Measurements from ENCODE around the gene AGXT. TPM values are rescaled to one million over a fixed set of nuclear protein-coding genes. Genes with fewer than 3 reads are reported as not detected.

The AGXT gene
- total RNA-seq, 2 donors from 2014 or later = not detected

- Mint-ChIP-seq H3K27me3 (no peaks in the 10 kb centered on the region), H3K4me3 (no peak overlapping the region), H3K4me1 (no peaks in the 10 kb centered on the region), H3K36me3 (ENCODE audit: low read depth) (no peaks in the 10 kb centered on the region), H3K27ac (no peak overlapping the region), H3K9me3 (no peaks in the 10 kb centered on the region)
- no peak for ATAC-seq (replicated peaks)
These were observed 16.1 kb downstream of the AGXT start for GRCh38 chr2:240884745-240885144.

GRCh38 chr2:240885566-240885965, 16.9 kb downstream of the AGXT start:
- Mint-ChIP-seq H3K9me3 (no peaks in the 10 kb centered on the region), H3K27me3 (no peaks in the 10 kb centered on the region), H3K36me3 (ENCODE audit: low read depth) (no peaks in the 10 kb centered on the region)

DNA sequence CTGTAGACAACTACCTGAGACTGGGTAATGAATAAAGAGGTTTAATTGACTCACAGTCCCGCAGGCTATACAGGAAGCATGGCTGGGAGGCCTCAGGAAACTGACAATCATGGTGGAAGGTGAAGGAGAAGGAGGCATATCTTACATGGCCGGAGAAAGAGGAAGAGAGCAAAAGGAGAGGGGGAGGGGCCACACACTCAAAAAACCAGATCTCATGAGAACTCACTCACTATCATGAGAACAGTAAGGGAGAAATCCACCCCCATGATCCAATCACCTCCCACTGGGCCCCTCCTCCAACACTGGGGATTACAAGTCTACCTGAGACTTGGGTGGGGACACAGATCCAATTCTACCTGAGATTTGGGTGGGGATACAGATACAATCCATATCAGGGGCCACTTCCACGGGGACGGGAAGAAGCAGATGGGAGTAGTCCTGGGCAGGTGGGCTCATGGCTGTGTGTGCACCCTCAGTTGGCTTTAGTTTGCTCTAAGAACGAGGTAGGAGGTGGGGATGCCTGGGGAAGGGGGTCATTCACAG, 17.5 kb downstream of the AGXT start:
- H3K27ac Mint-ChIP-seq = no peak overlapping the region
- ATAC-seq (replicated peaks) = no peak
- no peaks in the 10 kb centered on the region for H3K9me3 Mint-ChIP-seq

More at GRCh38 chr2:240885566-240885965, 16.9 kb downstream of the AGXT start:
- Mint-ChIP-seq H3K4me3 (no peak overlapping the region), H3K4me1 (no peaks in the 10 kb centered on the region), H3K27ac (no peak overlapping the region)
- ATAC-seq (replicated peaks) = no peak

GRCh38 chr2:240886678-240887609, 18.3 kb downstream of the AGXT start:
- Mint-ChIP-seq H3K9me3 (no peaks in the 10 kb centered on the region), H3K4me3 (no peak overlapping the region), H3K36me3 (ENCODE audit: low read depth) (no peaks in the 10 kb centered on the region), H3K4me1 (no peaks in the 10 kb centered on the region), H3K27me3 (no peaks in the 10 kb centered on the region), H3K27ac (no peak overlapping the region)
- no peak for ATAC-seq (replicated peaks)

More for the DNA sequence above, 17.5 kb downstream of the AGXT start:
- no peak overlapping the region for H3K4me3 Mint-ChIP-seq
- H3K36me3 Mint-ChIP-seq (ENCODE audit: low read depth) = no peaks in the 10 kb centered on the region
- no peaks in the 10 kb centered on the region for H3K4me1 Mint-ChIP-seq
- no peaks in the 10 kb centered on the region for H3K27me3 Mint-ChIP-seq

DNA sequence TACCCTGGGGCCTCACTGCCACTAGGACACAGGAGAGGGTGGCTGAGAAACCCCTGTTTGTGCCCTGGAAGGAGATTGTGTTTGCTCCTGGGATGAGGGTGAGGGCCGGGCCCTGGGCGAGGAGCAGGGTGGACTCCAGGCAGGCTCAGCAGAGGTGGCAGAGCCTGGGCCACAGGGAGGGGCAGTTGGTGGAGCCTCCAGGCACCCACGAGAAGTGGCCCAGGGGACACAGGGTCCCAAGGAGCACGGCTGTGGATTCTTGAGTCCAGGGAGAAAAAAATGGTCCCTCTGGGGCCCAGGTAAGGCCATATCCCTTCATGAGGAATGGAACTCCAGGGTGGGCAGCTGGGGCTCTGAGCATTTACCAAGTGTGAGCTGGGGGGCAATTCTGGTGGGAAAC, 19.0 kb downstream of the AGXT start:
- no peak overlapping the region for H3K27ac Mint-ChIP-seq
- H3K4me1 Mint-ChIP-seq = no peaks in the 10 kb centered on the region
- H3K4me3 Mint-ChIP-seq = no peak overlapping the region
- H3K36me3 Mint-ChIP-seq (ENCODE audit: low read depth) = no peaks in the 10 kb centered on the region
- H3K9me3 Mint-ChIP-seq = no peaks in the 10 kb centered on the region
- no peak for ATAC-seq (replicated peaks)
- no peaks in the 10 kb centered on the region for H3K27me3 Mint-ChIP-seq

DNA sequence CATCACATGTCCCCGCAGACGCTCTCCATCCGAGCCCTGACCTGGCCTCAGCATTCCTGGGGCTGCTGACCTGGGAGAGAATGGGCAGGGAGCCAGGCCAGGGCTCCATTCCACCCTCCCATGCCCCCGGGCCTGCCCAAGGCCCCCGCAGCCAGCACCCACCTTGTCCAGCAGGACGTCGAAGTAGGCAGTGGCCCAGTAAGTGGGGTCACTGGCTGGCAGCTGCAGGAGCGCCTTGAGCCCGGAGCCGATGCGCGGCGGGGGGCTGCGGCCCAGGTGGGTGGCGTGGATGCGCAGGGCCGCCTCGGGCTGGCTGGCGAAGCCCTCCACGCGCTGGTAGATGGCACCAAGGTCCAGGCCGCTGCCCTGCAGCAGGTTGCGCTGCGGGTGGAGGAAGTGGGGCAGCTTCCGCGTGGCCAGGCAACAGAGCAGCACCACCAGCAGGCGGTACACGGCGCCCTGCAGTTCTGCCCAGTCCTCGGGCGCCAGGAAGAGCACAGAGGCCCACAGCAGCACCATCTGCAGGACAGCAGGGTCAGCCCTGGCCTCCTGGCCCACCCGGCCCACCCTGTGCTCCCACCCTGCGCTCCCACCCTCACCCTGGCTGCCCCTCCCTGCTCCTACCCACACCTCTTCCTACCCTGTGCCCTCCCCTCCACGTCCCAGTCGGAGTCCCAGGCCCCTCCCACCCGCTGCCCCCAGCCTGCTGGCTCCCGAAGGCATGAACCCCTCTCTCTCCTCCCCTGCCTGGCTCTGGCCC, 19.7 kb downstream of the AGXT start:
- Mint-ChIP-seq H3K27me3 (no peaks in the 10 kb centered on the region), H3K4me3 (no peak overlapping the region), H3K27ac (no peak overlapping the region), H3K4me1 (no peaks in the 10 kb centered on the region), H3K9me3 (no peaks in the 10 kb centered on the region), H3K36me3 (ENCODE audit: low read depth) (no peaks in the 10 kb centered on the region)
- ATAC-seq (replicated peaks) = no peak

GRCh38 chr2:240888890-240889573, 20.4 kb downstream of the AGXT start:
- Mint-ChIP-seq H3K27me3 (no peaks in the 10 kb centered on the region), H3K4me1 (no peaks in the 10 kb centered on the region), H3K36me3 (ENCODE audit: low read depth) (no peaks in the 10 kb centered on the region), H3K9me3 (no peaks in the 10 kb centered on the region), H3K4me3 (no peak overlapping the region), H3K27ac (no peak overlapping the region)
- ATAC-seq (replicated peaks) = no peak

DNA sequence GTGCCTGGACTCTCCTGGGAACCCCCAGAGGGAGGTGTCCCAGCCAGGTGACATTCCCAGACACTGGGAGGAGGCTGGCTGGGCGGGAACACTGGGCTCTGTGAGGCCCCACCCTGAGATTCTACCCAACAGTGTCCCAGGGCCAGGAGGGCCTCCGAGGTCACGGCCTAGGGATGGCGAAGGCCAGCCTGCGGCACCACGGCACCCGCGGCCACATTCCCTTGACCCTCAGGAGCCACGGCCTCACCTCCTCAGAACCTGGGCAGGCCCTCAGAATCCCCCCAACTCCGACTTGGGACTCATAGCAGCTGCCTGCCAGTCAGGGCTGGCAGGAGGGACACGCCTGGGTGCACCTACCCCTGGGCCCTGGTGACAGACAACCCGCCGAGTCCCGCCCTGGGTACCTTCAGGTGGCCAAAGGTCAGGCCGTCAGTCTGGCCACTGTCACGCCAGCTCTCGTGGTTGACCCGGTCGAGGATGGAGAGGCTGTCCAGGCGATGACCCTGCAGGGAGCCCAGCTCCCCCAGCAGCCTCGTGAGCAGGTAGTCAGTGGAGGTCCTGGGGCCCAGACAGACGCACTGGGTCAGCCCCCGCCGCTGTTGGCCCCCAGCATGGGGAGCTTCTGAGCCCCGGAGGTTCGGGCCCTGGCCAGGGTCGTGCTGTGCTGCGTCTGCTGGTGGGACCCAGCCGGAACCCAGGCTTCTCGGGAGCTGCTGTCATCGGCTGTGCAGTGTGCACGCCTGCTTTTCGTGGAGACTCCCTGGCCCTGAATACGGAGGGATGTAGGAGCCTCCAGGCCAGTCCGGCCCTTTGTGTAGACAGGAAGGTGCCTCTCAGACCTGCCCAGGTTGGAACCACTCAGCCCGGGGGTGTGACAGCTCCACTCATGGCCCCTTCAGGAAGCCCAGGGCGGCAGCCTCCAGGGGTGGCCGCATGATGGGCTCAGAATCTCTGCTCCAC, 21.3 kb downstream of the AGXT start:
- no peak for ATAC-seq (replicated peaks)

DNA sequence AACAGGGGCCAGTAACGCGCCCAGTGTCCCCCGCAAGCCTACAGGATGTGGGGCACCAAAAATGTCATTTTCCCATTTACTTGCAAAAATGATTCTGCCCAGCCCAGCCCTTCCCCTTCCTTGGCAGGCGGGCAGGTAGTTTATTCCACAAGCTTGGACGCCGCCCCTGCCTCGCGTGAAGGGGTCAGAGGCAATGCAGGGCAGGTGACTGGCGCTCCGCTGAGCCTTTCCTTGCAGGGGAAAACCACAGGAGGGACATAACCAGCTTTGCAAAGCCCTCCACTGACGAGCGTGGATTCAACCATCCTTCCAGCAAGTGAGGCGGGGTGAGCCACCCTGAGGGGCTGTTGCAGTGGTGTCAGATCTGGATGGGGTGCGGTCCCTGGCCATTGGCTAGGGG, 22.1 kb downstream of the AGXT start:
- no peaks in the 10 kb centered on the region for H3K36me3 Mint-ChIP-seq (ENCODE audit: low read depth)
- no peaks in the 10 kb centered on the region for H3K4me1 Mint-ChIP-seq
- no peaks in the 10 kb centered on the region for H3K9me3 Mint-ChIP-seq
- H3K27ac Mint-ChIP-seq = no peak overlapping the region
- no peak overlapping the region for H3K4me3 Mint-ChIP-seq
- H3K27me3 Mint-ChIP-seq = no peaks in the 10 kb centered on the region
- no peak for ATAC-seq (replicated peaks)

More for the DNA sequence above, 21.3 kb downstream of the AGXT start:
- no peaks in the 10 kb centered on the region for H3K36me3 Mint-ChIP-seq (ENCODE audit: low read depth)
- no peaks in the 10 kb centered on the region for H3K4me1 Mint-ChIP-seq
- no peak overlapping the region for H3K4me3 Mint-ChIP-seq
- no peaks in the 10 kb centered on the region for H3K27me3 Mint-ChIP-seq
- H3K9me3 Mint-ChIP-seq = no peaks in the 10 kb centered on the region
- H3K27ac Mint-ChIP-seq = no peak overlapping the region

DNA sequence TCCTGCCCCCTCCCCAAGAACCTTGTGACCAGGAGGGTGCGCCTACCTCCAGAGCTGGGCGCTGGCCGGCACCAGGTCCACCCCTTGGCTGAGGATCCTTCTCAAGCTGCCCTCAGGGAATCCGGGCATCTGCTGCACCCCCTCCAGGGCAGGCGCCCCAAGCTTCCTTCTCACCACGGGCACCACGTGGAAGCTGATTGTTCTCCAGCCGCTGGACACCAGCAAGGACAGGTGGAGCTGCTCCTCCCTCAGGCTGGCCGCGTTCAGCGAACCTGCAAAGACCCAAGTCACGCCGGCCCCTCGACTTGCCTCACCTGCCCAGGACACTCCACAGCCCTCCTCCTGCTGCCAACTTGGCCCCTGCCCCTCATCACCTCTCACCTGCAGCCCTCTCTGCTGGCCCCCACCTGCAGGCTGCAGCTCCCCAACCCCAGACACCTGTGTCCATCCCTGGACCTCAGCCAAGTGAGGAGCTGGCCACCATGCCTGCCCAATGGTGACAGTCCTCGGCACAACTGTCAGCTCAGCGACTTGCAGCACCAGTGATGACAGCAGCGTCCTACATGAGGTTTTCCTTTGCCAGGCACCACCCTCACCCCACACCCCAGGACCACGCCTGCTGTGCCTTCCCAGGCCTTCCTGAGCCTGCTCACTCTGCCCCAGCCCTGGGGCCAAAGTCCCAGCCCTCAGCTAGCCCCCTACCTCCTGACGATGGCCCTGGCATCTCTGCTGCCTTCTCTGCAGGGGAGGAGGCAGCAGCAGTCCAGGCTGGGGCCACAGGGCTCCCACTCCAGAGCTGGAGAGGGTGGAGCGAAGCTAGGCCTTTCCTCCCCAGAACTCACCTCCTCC, 23.1 kb downstream of the AGXT start:
- no peaks in the 10 kb centered on the region for H3K4me1 Mint-ChIP-seq
- no peaks in the 10 kb centered on the region for H3K27me3 Mint-ChIP-seq
- no peak overlapping the region for H3K27ac Mint-ChIP-seq
- no peaks in the 10 kb centered on the region for H3K36me3 Mint-ChIP-seq (ENCODE audit: low read depth)
- ATAC-seq (replicated peaks) = no peak
- no peak overlapping the region for H3K4me3 Mint-ChIP-seq
- H3K9me3 Mint-ChIP-seq = no peaks in the 10 kb centered on the region

GRCh38 chr2:240892356-240892755, 23.7 kb downstream of the AGXT start:
- H3K27me3 Mint-ChIP-seq = no peaks in the 10 kb centered on the region
- no peak overlapping the region for H3K27ac Mint-ChIP-seq
- no peak overlapping the region for H3K4me3 Mint-ChIP-seq
- no peaks in the 10 kb centered on the region for H3K4me1 Mint-ChIP-seq
- no peak for ATAC-seq (replicated peaks)
- no peaks in the 10 kb centered on the region for H3K36me3 Mint-ChIP-seq (ENCODE audit: low read depth)
- no peaks in the 10 kb centered on the region for H3K9me3 Mint-ChIP-seq

DNA sequence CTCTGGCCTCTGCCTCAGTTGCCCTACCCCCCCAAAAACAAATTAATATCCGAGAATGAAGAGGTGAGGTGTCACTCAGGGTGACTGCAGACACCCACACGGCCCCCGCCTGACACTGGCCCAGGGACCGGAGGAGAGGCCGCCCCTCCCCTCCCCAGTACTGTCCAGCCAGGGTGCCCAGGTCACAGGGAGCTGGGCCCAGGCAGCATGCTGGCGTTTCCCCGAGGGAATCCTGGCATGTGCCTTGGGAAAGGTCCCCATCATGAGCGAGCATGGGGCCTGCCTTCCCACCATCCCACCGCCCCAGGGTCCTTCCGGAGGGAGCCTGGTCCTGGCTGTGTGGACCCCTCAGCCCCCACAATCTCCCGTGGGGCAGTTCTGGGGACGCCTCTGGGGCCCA, 24.3 kb downstream of the AGXT start:
- Mint-ChIP-seq H3K4me1 (no peaks in the 10 kb centered on the region), H3K27me3 (no peaks in the 10 kb centered on the region), H3K36me3 (ENCODE audit: low read depth) (no peaks in the 10 kb centered on the region), H3K4me3 (no peak overlapping the region), H3K27ac (no peak overlapping the region), H3K9me3 (no peaks in the 10 kb centered on the region)
- no peak for ATAC-seq (replicated peaks)

- Mint-ChIP-seq H3K9me3 (no peaks in the 10 kb centered on the region), H3K27me3 (no peaks in the 10 kb centered on the region), H3K4me3 (no peak overlapping the region), H3K36me3 (ENCODE audit: low read depth) (no peaks in the 10 kb centered on the region), H3K27ac (no peak overlapping the region), H3K4me1 (no peaks in the 10 kb centered on the region)
- no peak for ATAC-seq (replicated peaks)
These were observed 24.8 kb downstream of the AGXT start for GRCh38 chr2:240893363-240893844.

Measured in activated T-helper 17 cell treated with anti-CD3 and anti-CD28 coated beads, Interleukin-2, amount 50 U/mL, for 72 hours (primary cell).